ENCODE data around the gene OR8G1.

Gene OR8G1

DNA sequence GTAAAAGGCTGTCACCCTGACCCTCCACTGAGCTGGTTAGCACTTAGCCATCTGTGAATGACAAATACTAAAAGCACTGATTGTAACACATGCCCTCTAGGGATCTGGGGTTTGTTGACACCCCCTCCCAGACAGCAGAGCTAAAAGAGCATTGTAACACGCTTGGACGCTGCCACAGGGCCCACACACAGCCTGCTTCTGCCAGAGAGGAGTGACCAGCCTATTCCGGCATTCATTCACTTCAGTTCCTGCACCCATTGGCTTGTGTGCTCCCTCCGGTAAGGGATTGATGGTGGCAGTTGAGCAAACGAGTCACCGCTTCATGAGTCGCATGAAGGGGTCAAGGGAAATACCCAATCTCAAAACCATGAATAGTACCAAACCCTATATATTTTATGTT, 42.0 kb upstream of the OR8G1 start:
- no peak for DNase-seq (ENCODE audit: low spot score)
- in situ Hi-C loops (cut with MboI; ENCODE audit: low sequenced_read_pairs, unreplicated experiment) = loop anchor here (10.0 kb wide), 1 partner anchor 124 kb away; no protein-coding TSS in a partner anchor
- TF ChIP-seq, protein P1, sequence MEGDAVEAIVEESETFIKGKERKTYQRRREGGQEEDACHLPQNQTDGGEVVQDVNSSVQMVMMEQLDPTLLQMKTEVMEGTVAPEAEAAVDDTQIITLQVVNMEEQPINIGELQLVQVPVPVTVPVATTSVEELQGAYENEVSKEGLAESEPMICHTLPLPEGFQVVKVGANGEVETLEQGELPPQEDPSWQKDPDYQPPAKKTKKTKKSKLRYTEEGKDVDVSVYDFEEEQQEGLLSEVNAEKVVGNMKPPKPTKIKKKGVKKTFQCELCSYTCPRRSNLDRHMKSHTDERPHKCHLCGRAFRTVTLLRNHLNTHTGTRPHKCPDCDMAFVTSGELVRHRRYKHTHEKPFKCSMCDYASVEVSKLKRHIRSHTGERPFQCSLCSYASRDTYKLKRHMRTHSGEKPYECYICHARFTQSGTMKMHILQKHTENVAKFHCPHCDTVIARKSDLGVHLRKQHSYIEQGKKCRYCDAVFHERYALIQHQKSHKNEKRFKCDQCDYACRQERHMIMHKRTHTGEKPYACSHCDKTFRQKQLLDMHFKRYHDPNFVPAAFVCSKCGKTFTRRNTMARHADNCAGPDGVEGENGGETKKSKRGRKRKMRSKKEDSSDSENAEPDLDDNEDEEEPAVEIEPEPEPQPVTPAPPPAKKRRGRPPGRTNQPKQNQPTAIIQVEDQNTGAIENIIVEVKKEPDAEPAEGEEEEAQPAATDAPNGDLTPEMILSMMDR (IDR thresholded peaks at IDR 0.05; ENCODE audit: borderline replicate concordance, control extremely low read depth, extremely low read depth, insufficient read depth, missing control alignments) = no peak

DNA sequence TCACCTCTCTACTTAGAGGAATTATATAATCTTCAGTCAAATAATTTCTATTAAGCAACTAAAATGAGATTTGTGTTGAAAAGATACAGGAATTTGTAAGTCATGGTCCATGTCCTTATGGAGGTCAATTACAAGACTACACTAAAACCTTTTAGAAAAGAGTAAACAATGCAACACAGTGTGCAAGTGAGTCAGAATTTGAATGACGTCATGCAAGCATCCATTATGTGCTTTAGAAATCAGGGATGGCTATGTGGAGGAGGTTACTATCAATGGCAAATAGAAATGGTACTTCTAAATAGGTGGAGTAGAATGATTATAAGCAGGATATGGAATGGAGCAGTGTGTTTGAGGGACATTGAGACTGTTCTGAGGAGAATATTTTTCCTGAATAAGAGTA, 41.2 kb upstream of the OR8G1 start:
- TF ChIP-seq, protein P1 (IDR thresholded peaks at IDR 0.05; ENCODE audit: borderline replicate concordance, control extremely low read depth, extremely low read depth, insufficient read depth, missing control alignments) = no peak
- in situ Hi-C loops (cut with MboI; ENCODE audit: low sequenced_read_pairs, unreplicated experiment) = loop anchor here (10.0 kb wide), 1 partner anchor 125 kb away; no protein-coding TSS in a partner anchor
- DNase-seq (ENCODE audit: low spot score) = no peak

DNA sequence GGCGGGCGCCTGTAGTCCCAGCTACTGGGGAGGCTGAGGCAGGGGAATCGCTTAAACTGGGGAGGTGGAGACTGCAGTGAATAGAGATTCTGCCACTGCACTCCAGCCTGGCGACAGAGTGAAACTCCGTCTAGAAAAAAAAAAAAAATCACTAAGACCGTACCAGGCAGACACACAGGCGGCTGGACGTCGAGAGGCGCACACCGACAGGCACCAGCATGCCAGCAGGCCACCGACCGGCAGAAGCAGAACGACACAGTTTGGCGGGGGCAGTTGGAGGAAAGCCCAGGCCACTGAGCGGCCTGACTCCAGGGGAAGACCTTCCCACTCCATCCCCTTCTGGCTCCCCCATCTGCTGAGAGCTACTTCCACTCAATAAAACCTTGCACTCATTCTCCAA, 40.2 kb upstream of the OR8G1 start:
- TF ChIP-seq, protein P1 (IDR thresholded peaks at IDR 0.05; ENCODE audit: borderline replicate concordance, control extremely low read depth, extremely low read depth, insufficient read depth, missing control alignments) = no peak
- in situ Hi-C loops (cut with MboI; ENCODE audit: low sequenced_read_pairs, unreplicated experiment) = no loop called here
- no peak for DNase-seq (ENCODE audit: low spot score)

DNA sequence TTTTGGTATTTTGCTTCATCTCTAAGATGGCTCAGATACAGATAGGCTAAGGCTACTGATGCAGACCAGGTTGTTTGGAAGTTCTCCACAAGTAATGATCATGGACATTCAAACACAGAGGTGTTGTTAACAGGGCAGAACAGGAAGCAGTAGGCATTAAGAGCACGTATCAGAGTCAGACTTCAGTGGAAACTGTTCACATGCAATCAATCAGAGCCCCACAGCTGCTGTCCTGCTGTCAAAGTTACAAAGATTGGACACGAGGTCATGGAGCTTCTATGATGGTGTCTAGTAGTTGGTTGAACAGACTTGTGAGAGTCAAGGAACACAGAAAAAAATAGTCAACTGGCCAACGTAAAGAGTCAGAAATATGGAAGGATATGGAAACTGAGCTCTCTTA, 37.9 kb upstream of the OR8G1 start:
- TF ChIP-seq, protein P1 (IDR thresholded peaks at IDR 0.05; ENCODE audit: borderline replicate concordance, control extremely low read depth, extremely low read depth, insufficient read depth, missing control alignments) = no peak
- in situ Hi-C loops (cut with MboI; ENCODE audit: low sequenced_read_pairs, unreplicated experiment) = no loop called here
- no peak for DNase-seq (ENCODE audit: low spot score)

DNA sequence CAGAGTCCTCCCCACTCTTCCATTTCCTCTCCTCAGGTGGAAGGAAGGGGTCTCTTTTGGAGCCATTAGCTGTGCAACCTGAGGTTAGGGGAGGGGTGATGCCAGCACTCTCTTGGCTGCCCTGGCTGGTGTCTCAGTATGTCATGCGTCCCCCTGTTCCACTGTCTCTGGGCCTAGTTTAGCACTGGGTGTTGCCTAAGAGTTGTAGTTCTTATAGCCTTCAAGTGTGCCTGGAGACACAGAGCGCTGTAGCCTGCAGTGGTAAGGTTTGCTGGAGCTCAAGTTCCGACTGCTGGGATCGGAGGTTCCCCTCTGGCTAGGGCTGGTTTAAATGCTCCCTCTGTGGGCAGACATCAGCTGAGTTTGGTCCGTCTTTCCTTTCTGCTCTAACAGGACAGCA, 36.9 kb upstream of the OR8G1 start:
- TF ChIP-seq, protein P1 (IDR thresholded peaks at IDR 0.05; ENCODE audit: borderline replicate concordance, control extremely low read depth, extremely low read depth, insufficient read depth, missing control alignments) = no peak
- no peak for DNase-seq (ENCODE audit: low spot score)
- in situ Hi-C loops (cut with MboI; ENCODE audit: low sequenced_read_pairs, unreplicated experiment) = no loop called here

DNA sequence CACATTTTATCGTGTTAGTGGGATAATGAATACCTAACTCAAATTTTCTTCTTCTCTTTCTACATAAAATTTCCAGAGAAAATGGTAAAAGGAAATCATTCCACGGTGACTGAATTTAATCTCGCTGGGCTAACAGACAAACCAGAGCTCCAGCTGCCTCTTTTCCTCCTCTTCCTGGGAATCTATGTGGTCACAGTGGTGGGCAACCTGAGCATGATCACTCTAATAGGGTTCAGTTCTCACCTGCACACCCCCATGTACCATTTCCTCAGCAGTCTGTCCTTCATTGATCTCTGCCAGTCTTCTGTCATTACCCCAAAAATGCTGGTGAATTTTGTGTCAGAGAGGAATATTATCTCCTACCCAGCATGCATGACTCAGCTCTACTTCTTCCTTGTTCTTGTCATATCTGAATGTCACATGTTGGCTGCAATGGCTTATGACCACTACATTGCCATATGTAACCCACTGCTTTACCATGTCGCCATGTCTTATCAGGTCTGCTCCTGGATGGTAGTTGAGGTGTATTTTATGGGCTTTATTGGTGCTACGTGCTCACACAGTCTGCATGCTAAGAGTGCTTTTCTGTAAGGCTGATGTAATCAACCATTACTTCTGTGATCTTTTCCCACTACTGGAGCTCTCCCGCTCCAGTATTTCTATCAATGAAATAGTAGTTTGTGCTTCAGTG, 33.6 kb upstream of the OR8G1 start:
- in situ Hi-C loops (cut with MboI; ENCODE audit: low sequenced_read_pairs, unreplicated experiment) = no loop called here
- TF ChIP-seq, protein P1 (IDR thresholded peaks at IDR 0.05; ENCODE audit: borderline replicate concordance, control extremely low read depth, extremely low read depth, insufficient read depth, missing control alignments) = no peak
- no peak for DNase-seq (ENCODE audit: low spot score)

Measured in GM13976 (cell line).